ENCODE measurements around the gene MCRIP2.
"Not testable (repeated sequence)": the region's sequence is repeated elsewhere in the genome, so short reads cannot be mapped to it uniquely, and the experiment has no call there.

MCRIP2 gene

GRCh38 chr16:641326-642188 is at the start of gene MCRIP2:
Gene MCRIP2 (plus strand): TSS chr16:641828. CDS start chr16:641992, 164 bp downstream.
- DNase-seq, result peak; percentile 7

GRCh38 chr16:591892-592517 is 49.6 kb upstream of the MCRIP2 start:
- DNase-seq, result no peak

- peak; percentile 62 for DNase-seq
Observed at GRCh38 chr16:592518-593306, 48.9 kb upstream of the MCRIP2 start.

- DNase-seq, result no peak
Observed at GRCh38 chr16:593406-593805, 48.2 kb upstream of the MCRIP2 start.

- DNase-seq, result no peak
Observed at GRCh38 chr16:593807-594206, 47.8 kb upstream of the MCRIP2 start.

- no peak for DNase-seq
Observed at GRCh38 chr16:595094-595528, 46.5 kb upstream of the MCRIP2 start.

GRCh38 chr16:595942-596735 is 45.5 kb upstream of the MCRIP2 start:
- DNase-seq, result no peak

GRCh38 chr16:596736-597060 is 44.9 kb upstream of the MCRIP2 start:
- no peak for DNase-seq

- not testable (repeated sequence) for DNase-seq
Observed at GRCh38 chr16:597655-598054, 44.0 kb upstream of the MCRIP2 start.

- no peak for DNase-seq
Observed at GRCh38 chr16:598823-599739, 42.5 kb upstream of the MCRIP2 start.

- no peak for DNase-seq
Observed at GRCh38 chr16:600781-601180, 40.8 kb upstream of the MCRIP2 start.

GRCh38 chr16:603933-604332 is 37.7 kb upstream of the MCRIP2 start:
- no peak for DNase-seq

GRCh38 chr16:606656-607307 is 34.8 kb upstream of the MCRIP2 start:
- DNase-seq, result no peak

GRCh38 chr16:608019-608418 is 33.6 kb upstream of the MCRIP2 start:
- DNase-seq, result no peak

GRCh38 chr16:609316-609715 is 32.3 kb upstream of the MCRIP2 start:
- no peak for DNase-seq

- DNase-seq, result no peak
Observed at GRCh38 chr16:609984-610383, 31.6 kb upstream of the MCRIP2 start.

GRCh38 chr16:610513-611381 is 30.9 kb upstream of the MCRIP2 start:
- DNase-seq, result no peak

GRCh38 chr16:615122-615521 is 26.5 kb upstream of the MCRIP2 start:
- DNase-seq, result no peak

- DNase-seq, result no peak
Observed at GRCh38 chr16:616733-617586, 24.7 kb upstream of the MCRIP2 start.
